Subcutaneous abdominal adipose tissue (tissue), 5 donors: ENCODE results near the gene POMGNT2.

ENCODE experiments used
- H3K27ac ChIP-seq: one replicate; pipeline ENCODE4 v1.7.0; 2013; ENCODE audit warnings: low read depth, mild to moderate bottlenecking, inconsistent platforms, low read length, moderate library complexity
- H3K27me3 ChIP-seq, 5 donors: one replicate each; pipeline ENCODE4 v1.7.0; 2013; ENCODE audit warnings: low read length in 5 of 5, inconsistent platforms in 1 of 5; ENCODE audit not compliant: control insufficient read depth in 5 of 5, insufficient read depth in 4 of 5
- H3K36me3 ChIP-seq, 5 donors: one replicate each; pipeline ENCODE4 v1.7.0; 2013; ENCODE audit warnings: low read length in 5 of 5; ENCODE audit not compliant: control insufficient read depth in 5 of 5, insufficient read depth in 5 of 5
- H3K4me1 ChIP-seq, 5 donors: one replicate each; pipeline ENCODE4 v1.7.0; 2013; ENCODE audit warnings: low read length in 5 of 5, mild to moderate bottlenecking in 3 of 5, moderate library complexity in 1 of 5; ENCODE audit not compliant: control insufficient read depth in 5 of 5, insufficient read depth in 5 of 5
- H3K4me3 ChIP-seq, 5 donors: one replicate each; pipeline ENCODE4 v1.7.0; 2013; ENCODE audit warnings: low read length in 5 of 5, low read depth in 1 of 5
- H3K9ac ChIP-seq, 5 donors: one replicate each; pipeline ENCODE4 v1.7.0; 2013; ENCODE audit warnings: low read length in 5 of 5, mild to moderate bottlenecking in 4 of 5, moderate library complexity in 3 of 5
- H3K9me3 ChIP-seq, 5 donors: one replicate each; pipeline ENCODE4 v1.7.0; 2013; ENCODE audit warnings: low read length in 5 of 5; ENCODE audit not compliant: control insufficient read depth in 5 of 5
- donor health status: healthy.
- donor health status: healthy.
- donor health status: healthy.
- donor health status: healthy.
- donor health status: healthy.

Gene POMGNT2

GRCh38 chr3:43091481-43091880 is 14.4 kb downstream of the POMGNT2 start:
- Histone ChIP-seq H3K27me3 (no peaks in the 10 kb centered on the region), H3K4me1 (peaks cover 0 to 10% (median 0%) of the 10 kb centered on the region in 5 donors), H3K4me3 (no peak overlapping the region), H3K27ac (no peak overlapping the region), H3K9ac (no peak overlapping the region), H3K36me3 (peaks cover 0 to 3% (median 0%) of the 10 kb centered on the region in 5 donors), H3K9me3 (no peaks in the 10 kb centered on the region)

DNA sequence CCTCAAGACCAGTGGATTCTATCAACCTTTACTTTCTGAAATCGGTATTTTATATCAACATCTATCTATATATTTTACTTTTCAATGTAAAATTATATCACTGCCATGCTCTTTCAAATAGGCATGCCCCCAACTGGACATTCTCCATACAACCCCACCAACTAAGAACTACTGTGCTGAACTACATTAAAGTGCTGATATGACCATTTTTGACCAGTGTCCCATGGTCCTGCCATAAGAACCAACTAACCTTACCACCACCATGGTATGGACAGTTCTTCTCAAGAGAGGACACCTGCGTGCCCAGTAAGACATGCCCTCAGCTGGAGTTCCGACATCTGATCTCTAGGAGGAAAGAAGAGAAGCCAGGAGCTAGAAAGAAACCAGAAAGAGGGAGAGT is 15.6 kb downstream of the POMGNT2 start:
- Histone ChIP-seq H3K27me3 (no peaks in the 10 kb centered on the region), H3K9ac (no peak overlapping the region), H3K36me3 (peaks cover 0 to 3% (median 0%) of the 10 kb centered on the region in 5 donors), H3K4me3 (no peak overlapping the region), H3K9me3 (no peaks in the 10 kb centered on the region), H3K4me1 (peaks cover 0 to 10% (median 0%) of the 10 kb centered on the region in 5 donors), H3K27ac (no peak overlapping the region)

- Histone ChIP-seq H3K4me1 (peaks cover 0 to 10% (median 0%) of the 10 kb centered on the region in 5 donors), H3K36me3 (peaks cover 0 to 3% (median 0%) of the 10 kb centered on the region in 5 donors), H3K9me3 (no peaks in the 10 kb centered on the region), H3K27ac (no peak overlapping the region), H3K27me3 (no peaks in the 10 kb centered on the region), H3K4me3 (no peak overlapping the region), H3K9ac (no peak overlapping the region)
Measured at GRCh38 chr3:43089081-43089480, 16.8 kb downstream of the POMGNT2 start.

GRCh38 chr3:43087249-43087776 is 18.6 kb downstream of the POMGNT2 start:
- no peak overlapping the region for H3K27ac ChIP-seq

DNA sequence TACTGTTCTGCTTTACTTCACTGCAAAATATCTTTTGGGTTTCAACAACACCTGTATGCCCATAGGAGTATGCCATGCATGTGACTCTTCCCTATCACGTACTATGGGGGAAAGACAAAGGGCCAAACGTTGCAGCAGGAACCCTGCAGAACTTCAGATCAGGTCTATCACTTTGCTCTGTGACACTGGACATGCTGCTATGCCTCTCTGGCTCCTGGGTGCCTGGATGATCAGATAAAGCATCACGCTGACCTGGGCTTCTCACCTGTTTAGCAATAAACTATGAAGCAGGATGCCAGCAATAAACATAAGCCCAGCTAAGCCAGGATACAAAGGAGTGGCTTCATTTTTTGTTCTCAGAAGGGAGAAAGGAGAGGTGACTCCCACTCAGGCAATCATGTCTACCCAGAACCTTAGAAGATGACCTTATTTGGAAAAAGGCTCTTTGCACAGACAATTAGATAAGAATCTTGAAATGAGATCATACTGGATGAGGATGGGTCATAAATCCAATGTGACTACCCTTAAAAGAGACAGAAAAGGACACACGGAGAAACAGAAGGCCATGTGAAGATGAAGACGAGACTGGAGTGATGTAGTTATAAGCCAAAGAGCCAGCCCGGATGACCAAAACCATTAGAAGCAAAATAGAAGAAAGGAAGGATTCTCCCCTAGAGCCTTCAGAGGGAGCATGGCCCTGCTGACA is 19.3 kb downstream of the POMGNT2 start:
- H3K27ac ChIP-seq = no peak overlapping the region
- H3K36me3 ChIP-seq = peaks cover 0 to 4% (median 3%) of the 10 kb centered on the region in 5 donors
- no peak overlapping the region for H3K4me3 ChIP-seq
- H3K9me3 ChIP-seq = no peaks in the 10 kb centered on the region
- no peaks in the 10 kb centered on the region for H3K4me1 ChIP-seq
- H3K9ac ChIP-seq = no peak overlapping the region
- H3K27me3 ChIP-seq = no peaks in the 10 kb centered on the region

More at GRCh38 chr3:43087249-43087776, 18.6 kb downstream of the POMGNT2 start:
- Histone ChIP-seq H3K4me1 (no peaks in the 10 kb centered on the region), H3K27me3 (no peaks in the 10 kb centered on the region), H3K4me3 (no peak overlapping the region), H3K9me3 (no peaks in the 10 kb centered on the region), H3K36me3 (peaks cover 0 to 3% (median 0%) of the 10 kb centered on the region in 5 donors), H3K9ac (no peak overlapping the region)

DNA sequence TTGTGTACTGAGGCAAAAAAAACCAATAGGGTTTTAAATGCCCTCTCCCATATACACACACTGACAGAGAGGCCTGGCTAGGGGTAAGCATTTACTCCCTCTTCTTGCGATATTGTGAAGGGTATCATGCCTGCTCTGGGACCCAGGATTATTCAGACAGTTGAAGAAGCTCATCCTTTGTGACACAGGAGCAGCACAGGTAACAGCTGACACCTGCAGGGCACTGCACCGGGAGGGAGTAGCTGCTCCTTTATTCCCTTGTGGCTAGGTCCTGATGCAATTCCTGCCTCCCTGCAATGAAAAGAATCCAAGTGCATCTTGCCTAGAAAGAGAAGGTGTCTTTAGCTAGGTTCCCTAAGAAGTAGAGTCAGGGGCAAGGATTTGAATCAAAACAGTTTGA is 23.4 kb downstream of the POMGNT2 start:
- no peak overlapping the region for H3K4me3 ChIP-seq
- no peaks in the 10 kb centered on the region for H3K9me3 ChIP-seq
- H3K9ac ChIP-seq = no peak overlapping the region
- H3K27me3 ChIP-seq = no peaks in the 10 kb centered on the region
- no peaks in the 10 kb centered on the region for H3K4me1 ChIP-seq
- H3K36me3 ChIP-seq = peaks cover 0 to 38% (median 28%) of the 10 kb centered on the region in 5 donors
- no peak overlapping the region for H3K27ac ChIP-seq

DNA sequence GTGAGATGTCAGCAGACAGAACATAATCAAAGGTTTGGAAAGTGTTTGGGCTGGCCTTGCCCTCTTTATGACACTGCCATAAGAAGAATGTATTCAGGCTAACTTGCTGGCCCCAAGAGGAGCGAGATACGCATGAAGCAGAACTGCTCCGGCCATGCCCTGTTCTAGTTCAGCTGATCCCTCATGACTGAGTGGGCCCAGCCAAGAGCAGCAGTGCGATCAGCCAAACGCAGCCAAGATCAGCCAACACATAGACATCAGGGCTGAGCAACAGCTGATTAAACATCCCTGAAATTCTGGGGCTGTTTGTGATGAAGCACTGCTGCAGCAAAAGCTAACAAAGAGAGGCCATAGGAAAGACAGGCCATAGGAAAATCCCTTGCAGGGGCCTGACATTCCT is 24.1 kb downstream of the POMGNT2 start:
- Histone ChIP-seq H3K27me3 (no peaks in the 10 kb centered on the region), H3K4me1 (no peaks in the 10 kb centered on the region), H3K27ac (no peak overlapping the region), H3K9me3 (no peaks in the 10 kb centered on the region), H3K36me3 (peaks cover 0 to 38% (median 28%) of the 10 kb centered on the region in 5 donors), H3K9ac (no peak overlapping the region), H3K4me3 (no peak overlapping the region)

GRCh38 chr3:43080726-43081568 is 24.9 kb downstream of the POMGNT2 start:
- Histone ChIP-seq H3K4me3 (no peak overlapping the region), H3K9ac (no peak overlapping the region), H3K36me3 (peaks cover 0 to 38% (median 28%) of the 10 kb centered on the region in 5 donors), H3K27me3 (no peaks in the 10 kb centered on the region), H3K4me1 (no peaks in the 10 kb centered on the region), H3K27ac (no peak overlapping the region), H3K9me3 (no peaks in the 10 kb centered on the region)

DNA sequence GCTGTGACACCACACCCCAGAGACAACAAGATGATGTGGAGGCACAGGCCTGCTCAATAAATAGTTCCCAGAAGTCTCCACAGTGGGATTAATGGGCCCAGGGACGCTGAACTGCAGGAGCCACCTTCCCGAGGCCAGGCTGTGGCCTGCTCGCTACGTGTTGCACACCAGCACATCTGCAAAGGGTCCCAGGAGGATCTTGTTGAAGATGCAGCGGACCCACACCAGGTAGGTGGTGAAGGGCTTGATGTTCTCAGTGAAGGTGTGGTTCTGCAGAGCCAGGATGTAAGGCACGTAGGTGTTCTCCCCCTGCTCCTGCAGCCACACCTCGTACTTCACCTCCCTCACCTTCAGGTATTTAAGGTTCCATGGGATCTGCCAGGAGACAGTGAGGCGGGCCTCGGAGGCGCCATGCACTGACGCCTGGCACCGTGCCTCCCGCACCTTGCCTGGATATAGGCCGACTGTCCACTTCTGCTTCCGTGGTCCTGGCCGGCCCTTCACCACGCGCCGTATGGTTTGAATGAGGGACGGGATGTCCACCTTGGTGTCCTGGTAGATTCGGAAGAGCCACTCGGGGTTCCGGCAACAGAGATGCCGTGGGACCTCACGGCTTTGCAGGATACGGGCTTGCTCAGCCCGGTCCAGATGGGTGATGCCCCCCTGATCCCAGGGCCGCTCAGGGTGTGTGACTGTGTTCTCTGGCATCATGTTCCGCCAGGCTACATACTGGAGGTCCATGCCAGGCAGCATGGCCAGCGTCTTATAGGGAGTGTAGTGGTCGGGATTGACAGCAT is 26.1 kb downstream of the POMGNT2 start:
- Histone ChIP-seq H3K9me3 (no peaks in the 10 kb centered on the region), H3K4me3 (no peak overlapping the region), H3K27ac (no peak overlapping the region), H3K9ac (no peak overlapping the region), H3K27me3 (no peaks in the 10 kb centered on the region), H3K36me3 (peaks cover 0 to 38% (median 28%) of the 10 kb centered on the region in 5 donors), H3K4me1 (no peaks in the 10 kb centered on the region)
